ENCODE data around the gene PPP3CA. TPM values are rescaled to one million over a fixed set of nuclear protein-coding genes. Genes with fewer than 3 reads are reported as not detected.

The PPP3CA gene
- total RNA-seq, 2 donors from 2014 or later = 13.7 to 20.8 TPM

GRCh38 chr4:101265816-101266172 lies 81.5 kb downstream of the PPP3CA start:
- no peaks in the 10 kb centered on the region for H3K9me3 ChIP-seq
- H3K27me3 ChIP-seq = no peaks in the 10 kb centered on the region
- H3K36me3 ChIP-seq (replicated peaks in 1 of 2; ENCODE audit: insufficient read depth in 1 of 2, low read depth in 2 of 2) = no peaks in the 10 kb centered on the region
- TF ChIP-seq, protein P1, sequence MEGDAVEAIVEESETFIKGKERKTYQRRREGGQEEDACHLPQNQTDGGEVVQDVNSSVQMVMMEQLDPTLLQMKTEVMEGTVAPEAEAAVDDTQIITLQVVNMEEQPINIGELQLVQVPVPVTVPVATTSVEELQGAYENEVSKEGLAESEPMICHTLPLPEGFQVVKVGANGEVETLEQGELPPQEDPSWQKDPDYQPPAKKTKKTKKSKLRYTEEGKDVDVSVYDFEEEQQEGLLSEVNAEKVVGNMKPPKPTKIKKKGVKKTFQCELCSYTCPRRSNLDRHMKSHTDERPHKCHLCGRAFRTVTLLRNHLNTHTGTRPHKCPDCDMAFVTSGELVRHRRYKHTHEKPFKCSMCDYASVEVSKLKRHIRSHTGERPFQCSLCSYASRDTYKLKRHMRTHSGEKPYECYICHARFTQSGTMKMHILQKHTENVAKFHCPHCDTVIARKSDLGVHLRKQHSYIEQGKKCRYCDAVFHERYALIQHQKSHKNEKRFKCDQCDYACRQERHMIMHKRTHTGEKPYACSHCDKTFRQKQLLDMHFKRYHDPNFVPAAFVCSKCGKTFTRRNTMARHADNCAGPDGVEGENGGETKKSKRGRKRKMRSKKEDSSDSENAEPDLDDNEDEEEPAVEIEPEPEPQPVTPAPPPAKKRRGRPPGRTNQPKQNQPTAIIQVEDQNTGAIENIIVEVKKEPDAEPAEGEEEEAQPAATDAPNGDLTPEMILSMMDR (IDR thresholded peaks at IDR 0.05) = no peak
- no peak for TF ChIP-seq POLR2A (IDR thresholded peaks at IDR 0.05)
- no peak overlapping the region for H3K27ac ChIP-seq
- intact Hi-C loops (cut with DNase I) = no loop called here
- H3K4me3 ChIP-seq = no peak overlapping the region
- H3K4me1 ChIP-seq = peaks cover 10% of the 10 kb centered on the region
- 27 to 34% methylated on average over 1 of the region's 1 CpG for WGBS, 2 donors
- ATAC-seq (no peak), DNase-seq (no peak)

DNA sequence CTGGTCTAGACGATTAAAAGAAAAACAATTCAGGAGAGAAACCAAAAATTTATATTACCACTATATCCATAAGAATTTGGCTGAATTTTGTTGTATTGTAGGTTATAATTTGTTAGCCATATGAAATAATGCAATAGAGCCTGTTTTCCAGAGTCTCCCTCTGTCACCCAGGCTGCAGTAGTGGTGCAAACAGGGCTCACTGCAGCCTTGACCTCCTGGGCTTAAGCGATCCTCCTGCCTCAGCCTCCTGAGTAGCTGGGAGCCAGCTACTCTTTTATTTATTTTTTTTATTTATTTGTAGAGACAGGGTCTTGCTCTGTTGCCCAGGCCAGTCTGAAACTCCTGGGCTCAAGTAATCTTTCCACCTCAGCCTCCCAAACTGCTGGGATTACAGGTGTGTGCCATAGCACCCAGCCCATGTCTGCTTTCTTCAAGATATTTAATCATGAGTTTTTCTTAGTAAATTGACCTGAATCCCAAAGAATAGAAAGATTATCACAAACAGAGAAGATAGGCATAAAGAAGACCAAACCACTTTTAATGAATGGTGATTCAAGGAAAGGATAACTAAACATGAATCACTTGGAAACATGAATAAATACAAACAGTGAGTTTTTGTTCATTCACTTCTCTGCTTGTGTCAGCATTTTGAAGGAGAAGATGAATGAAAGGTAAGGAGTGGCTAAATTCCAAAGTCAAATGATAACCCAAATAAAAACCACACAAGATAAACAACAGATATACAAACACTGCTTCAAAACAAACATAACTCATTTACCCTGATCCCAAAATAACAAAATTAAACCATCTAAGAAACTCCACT lies 82.1 kb downstream of the PPP3CA start:
- Histone ChIP-seq H3K9me3 (no peaks in the 10 kb centered on the region), H3K27ac (no peak overlapping the region), H3K36me3 (replicated peaks in 1 of 2; ENCODE audit: insufficient read depth in 1 of 2, low read depth in 2 of 2) (no peaks in the 10 kb centered on the region), H3K27me3 (no peaks in the 10 kb centered on the region), H3K4me1 (peaks cover 10% of the 10 kb centered on the region), H3K4me3 (no peak overlapping the region)
- TF ChIP-seq, protein P1 (IDR thresholded peaks at IDR 0.05) = no peak
- no peak for TF ChIP-seq POLR2A (IDR thresholded peaks at IDR 0.05)
- no peak for ATAC-seq
- intact Hi-C loops (cut with DNase I) = no loop called here
- DNase-seq = no peak
- WGBS, 2 donors = 61 to 63% methylated on average over 2 of the region's 2 CpGs

GRCh38 chr4:101264512-101264911 lies 82.8 kb downstream of the PPP3CA start:
- H3K27ac ChIP-seq = no peak overlapping the region
- H3K9me3 ChIP-seq = no peaks in the 10 kb centered on the region
- peaks cover 10% of the 10 kb centered on the region for H3K4me1 ChIP-seq
- DNase-seq (no peak), ATAC-seq (no peak)
- H3K27me3 ChIP-seq = no peaks in the 10 kb centered on the region
- intact Hi-C loops (cut with DNase I) = no loop called here
- no peak overlapping the region for H3K4me3 ChIP-seq
- TF ChIP-seq, protein P1 (IDR thresholded peaks at IDR 0.05) = no peak
- no peak for TF ChIP-seq POLR2A (IDR thresholded peaks at IDR 0.05)
- no peaks in the 10 kb centered on the region for H3K36me3 ChIP-seq (replicated peaks in 1 of 2; ENCODE audit: insufficient read depth in 1 of 2, low read depth in 2 of 2)

- Histone ChIP-seq H3K4me3 (no peak overlapping the region), H3K36me3 (replicated peaks in 1 of 2; ENCODE audit: insufficient read depth in 1 of 2, low read depth in 2 of 2) (no peaks in the 10 kb centered on the region), H3K9me3 (no peaks in the 10 kb centered on the region), H3K4me1 (peaks cover 19% of the 10 kb centered on the region), H3K27ac (no peak overlapping the region), H3K27me3 (no peaks in the 10 kb centered on the region)
- ATAC-seq (no peak), DNase-seq (no peak)
- TF ChIP-seq POLR2A (IDR thresholded peaks at IDR 0.05) = no peak
- TF ChIP-seq, protein P1 (IDR thresholded peaks at IDR 0.05) = no peak
- intact Hi-C loops (cut with DNase I) = no loop called here
These were observed 84.6 kb downstream of the PPP3CA start for GRCh38 chr4:101262683-101263082.

GRCh38 chr4:101259876-101260275 lies 87.5 kb downstream of the PPP3CA start:
- TF ChIP-seq POLR2A (IDR thresholded peaks at IDR 0.05) = no peak
- TF ChIP-seq, protein P1 (IDR thresholded peaks at IDR 0.05) = no peak
- Histone ChIP-seq H3K4me3 (no peak overlapping the region), H3K36me3 (replicated peaks in 1 of 2; ENCODE audit: insufficient read depth in 1 of 2, low read depth in 2 of 2) (no peaks in the 10 kb centered on the region), H3K27ac (no peak overlapping the region), H3K27me3 (no peaks in the 10 kb centered on the region), H3K4me1 (peaks cover 33% of the 10 kb centered on the region), H3K9me3 (no peaks in the 10 kb centered on the region)
- ATAC-seq = no peak
- WGBS, 2 donors = 79 to 81% methylated on average over 4 of the region's 4 CpGs
- intact Hi-C loops (cut with DNase I) = no loop called here
- DNase-seq = no peak
